Activated T-helper 17 cell treated with anti-CD3 and anti-CD28 coated beads, Interleukin-2, amount 50 U/mL, for 72 hours (primary cell): ENCODE data around the gene PAQR6. TPM values are rescaled to one million over a fixed set of nuclear protein-coding genes. Genes with fewer than 3 reads are reported as not detected.

Source experiments
- ATAC-seq: fragments of 150-1000 bp; cut with Tn5 transposase; replicated peaks from 2 replicates; pipeline ENCODE4 v1.10.0; 2021; ENCODE audit warnings: mild to moderate bottlenecking, moderate library complexity
- H3K27ac Mint-ChIP-seq: one replicate; pipeline ENCODE4 v1.8.0; 2022; ENCODE audit warnings: mixed read lengths
- H3K27me3 Mint-ChIP-seq: one replicate; pipeline ENCODE4 v1.8.0; 2022; ENCODE audit warnings: mixed read lengths
- H3K36me3 Mint-ChIP-seq: one replicate; pipeline ENCODE4 v1.8.0; 2022; ENCODE audit warnings: low read depth, mild to moderate bottlenecking, mixed read lengths
- H3K4me1 Mint-ChIP-seq: one replicate; pipeline ENCODE4 v1.8.0; 2022; ENCODE audit warnings: mixed read lengths
- H3K4me3 Mint-ChIP-seq: one replicate; pipeline ENCODE4 v1.8.0; 2022; ENCODE audit warnings: mild to moderate bottlenecking, mixed read lengths
- H3K9me3 Mint-ChIP-seq: one replicate; pipeline ENCODE4 v1.8.0; 2022; ENCODE audit warnings: mixed read lengths
- total RNA-seq, 2 donors: library from RNA; stranded (reverse); gene quantifications; one replicate each; pipeline ENCODE4 v1.2.3, GENCODE V29; 2022

Gene PAQR6
- total RNA-seq, 2 donors from 2014 or later = 8.0 to 10.9 TPM

DNA sequence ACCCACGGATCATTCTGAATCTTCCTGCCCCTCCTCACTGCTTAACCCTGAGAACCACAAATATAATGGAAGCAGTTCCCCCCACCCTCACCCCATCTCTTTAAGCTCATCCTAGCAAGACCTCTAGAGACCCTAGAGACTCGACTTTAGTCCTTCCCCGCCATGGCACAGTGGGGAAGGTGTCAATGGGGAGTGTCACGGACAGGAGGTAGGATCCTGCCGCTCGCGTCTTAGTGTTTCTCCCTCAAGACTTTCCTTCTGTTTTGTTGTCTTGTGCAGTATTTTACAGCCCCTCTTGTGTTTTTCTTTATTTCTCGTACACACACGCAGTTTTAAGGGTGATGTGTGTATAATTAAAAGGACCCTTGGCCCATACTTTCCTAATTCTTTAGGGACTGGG is 35.7 kb downstream of the PAQR6 start:
- Mint-ChIP-seq H3K36me3 (peaks cover 91% of the 10 kb centered on the region), H3K27ac (peak overlapping the region; percentile 92), H3K27me3 (no peaks in the 10 kb centered on the region), H3K4me3 (peak overlapping the region; percentile 84), H3K4me1 (peaks cover 6% of the 10 kb centered on the region), H3K9me3 (no peaks in the 10 kb centered on the region)
- no peak for ATAC-seq

DNA sequence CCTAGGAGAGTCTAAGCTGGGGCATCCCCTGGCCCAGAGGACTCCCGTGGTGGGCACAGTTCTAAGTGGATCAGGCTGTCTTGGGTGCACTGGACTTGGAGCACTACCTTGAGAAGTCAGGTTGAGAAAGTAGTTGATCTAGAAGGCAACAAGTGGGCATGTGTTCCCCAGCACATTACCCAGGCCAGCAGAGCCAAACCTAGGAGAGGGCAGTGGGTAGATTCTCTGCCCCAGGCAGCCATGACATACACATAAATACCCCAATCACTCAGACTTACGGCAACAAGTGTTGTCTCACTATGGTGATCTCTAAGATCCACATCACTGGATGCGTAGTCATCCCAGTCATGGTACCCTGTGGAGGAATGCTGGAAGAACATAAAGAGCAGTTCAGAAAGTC is 36.6 kb downstream of the PAQR6 start:
- Mint-ChIP-seq H3K9me3 (no peaks in the 10 kb centered on the region), H3K36me3 (peaks cover 96% of the 10 kb centered on the region), H3K27ac (peak overlapping the region; percentile 0), H3K27me3 (no peaks in the 10 kb centered on the region), H3K4me1 (peaks cover 6% of the 10 kb centered on the region), H3K4me3 (peak overlapping the region; percentile 84)
- no peak for ATAC-seq

DNA sequence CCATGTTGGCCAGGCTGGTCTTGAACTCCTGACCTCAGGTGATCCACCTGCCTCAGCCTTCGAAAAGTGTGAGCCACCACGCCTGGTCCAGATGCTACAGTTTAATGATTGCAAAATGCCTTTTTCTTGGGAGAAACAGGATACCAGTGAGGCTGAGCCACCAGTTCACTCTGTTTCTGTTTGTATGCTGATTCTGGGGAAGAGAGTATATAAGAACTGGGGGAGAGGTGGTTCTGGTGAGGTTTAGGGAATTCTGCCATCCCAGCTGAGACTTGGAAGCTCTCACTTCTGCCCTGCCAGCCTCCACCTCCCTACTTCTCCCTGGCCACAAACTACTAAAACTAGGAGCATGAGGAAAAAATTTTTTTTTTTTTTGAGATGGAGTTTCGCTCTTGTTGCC is 43.2 kb downstream of the PAQR6 start:
- H3K4me1 Mint-ChIP-seq = peaks cover 9% of the 10 kb centered on the region
- no peak overlapping the region for H3K27ac Mint-ChIP-seq
- H3K27me3 Mint-ChIP-seq = no peaks in the 10 kb centered on the region
- no peak for ATAC-seq
- no peaks in the 10 kb centered on the region for H3K9me3 Mint-ChIP-seq
- peaks cover 34% of the 10 kb centered on the region for H3K36me3 Mint-ChIP-seq
- no peak overlapping the region for H3K4me3 Mint-ChIP-seq

DNA sequence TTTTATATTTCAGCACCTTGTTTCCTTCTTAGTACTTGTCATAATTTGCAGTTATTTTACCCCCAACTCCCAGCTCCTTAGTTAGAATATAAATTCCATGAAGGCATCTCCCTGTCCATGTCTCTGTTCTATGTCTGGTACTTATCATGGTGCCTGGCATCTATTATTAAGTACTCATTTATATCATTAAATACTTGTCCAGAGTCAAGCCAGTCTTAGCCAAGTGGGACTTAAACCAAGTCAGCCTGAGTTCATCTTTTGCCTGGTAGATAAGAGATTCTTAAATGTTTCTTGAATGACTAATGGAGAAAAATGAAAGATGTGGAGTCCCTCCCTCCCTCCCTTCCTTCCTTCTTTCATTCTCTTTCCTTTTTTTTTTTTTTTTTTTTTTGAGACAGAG is 44.5 kb downstream of the PAQR6 start:
- peaks cover 23% of the 10 kb centered on the region for H3K4me1 Mint-ChIP-seq

DNA sequence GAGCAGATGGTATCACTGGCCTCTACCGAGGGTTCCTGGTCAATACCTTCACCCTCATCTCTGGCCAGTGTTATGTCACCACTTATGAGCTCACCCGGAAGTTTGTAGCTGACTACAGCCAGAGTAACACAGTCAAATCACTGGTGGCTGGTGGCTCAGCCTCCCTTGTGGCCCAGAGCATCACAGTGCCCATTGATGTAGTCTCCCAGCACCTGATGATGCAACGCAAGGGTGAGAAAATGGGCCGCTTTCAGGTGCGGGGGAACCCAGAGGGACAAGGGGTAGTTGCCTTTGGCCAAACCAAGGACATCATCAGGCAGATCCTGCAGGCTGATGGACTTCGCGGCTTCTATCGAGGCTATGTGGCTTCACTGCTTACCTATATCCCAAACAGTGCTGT is 47.8 kb downstream of the PAQR6 start:
- H3K36me3 Mint-ChIP-seq = no peaks in the 10 kb centered on the region
- H3K9me3 Mint-ChIP-seq = no peaks in the 10 kb centered on the region
- peak overlapping the region; percentile 97 for H3K27ac Mint-ChIP-seq
- H3K4me1 Mint-ChIP-seq = peaks cover 42% of the 10 kb centered on the region
- no peak overlapping the region for H3K4me3 Mint-ChIP-seq
- H3K27me3 Mint-ChIP-seq = no peaks in the 10 kb centered on the region
- ATAC-seq = peak; percentile 37

More for the DNA sequence above, 44.5 kb downstream of the PAQR6 start:
- Mint-ChIP-seq H3K36me3 (peaks cover 20% of the 10 kb centered on the region), H3K27ac (no peak overlapping the region), H3K9me3 (no peaks in the 10 kb centered on the region), H3K27me3 (no peaks in the 10 kb centered on the region), H3K4me3 (no peak overlapping the region)
- no peak for ATAC-seq

DNA sequence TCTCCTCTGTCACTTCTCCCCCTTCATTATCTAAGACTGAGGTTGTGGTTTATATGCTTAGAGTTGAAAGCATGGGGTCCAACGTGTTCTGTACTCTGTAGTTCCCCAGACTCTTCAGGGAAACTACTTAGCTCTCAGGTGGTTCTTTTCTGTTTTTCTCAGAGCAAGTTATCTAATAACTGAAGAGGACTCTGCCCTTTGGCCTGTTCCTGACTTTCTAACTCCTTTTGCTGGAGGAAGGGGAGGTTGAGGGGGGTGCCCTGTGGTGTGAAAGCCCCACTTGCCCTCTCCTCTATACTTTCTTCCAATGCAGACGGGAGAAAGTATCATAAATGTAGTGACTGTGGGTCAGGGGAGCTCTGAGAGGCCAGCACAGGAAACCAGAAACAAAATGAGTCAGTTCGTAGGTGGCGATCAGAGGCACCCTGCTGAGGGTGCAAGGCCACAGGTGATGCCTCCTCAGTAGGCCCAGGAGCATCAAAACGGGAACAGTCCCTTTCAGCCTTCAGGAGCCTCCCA is 49.0 kb downstream of the PAQR6 start:
- H3K4me1 Mint-ChIP-seq = peaks cover 48% of the 10 kb centered on the region
- no peaks in the 10 kb centered on the region for H3K27me3 Mint-ChIP-seq
- no peaks in the 10 kb centered on the region for H3K9me3 Mint-ChIP-seq
- H3K36me3 Mint-ChIP-seq = peaks cover 8% of the 10 kb centered on the region
- peak overlapping the region; percentile 97 for H3K27ac Mint-ChIP-seq
- ATAC-seq = peak; percentile 92
- no peak overlapping the region for H3K4me3 Mint-ChIP-seq

DNA sequence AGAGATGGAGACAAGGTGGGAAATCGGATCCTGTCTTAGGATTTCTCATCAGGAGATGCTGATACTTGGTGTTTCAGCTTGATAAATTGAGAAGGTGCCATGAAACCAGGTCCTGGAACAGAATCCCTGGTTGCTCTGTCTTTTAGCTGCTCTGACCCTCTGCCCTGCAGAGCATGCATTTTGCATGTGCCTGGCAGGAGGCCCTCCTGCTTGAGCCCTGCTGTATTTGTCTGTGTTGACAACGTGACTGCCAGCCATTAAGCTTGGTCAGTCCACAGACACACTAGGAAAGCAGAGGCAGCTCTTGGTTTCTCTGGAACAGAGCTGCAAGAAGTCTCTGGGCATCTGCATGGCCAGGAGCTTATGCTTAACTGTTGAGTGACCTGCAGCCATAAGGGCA is 51.4 kb downstream of the PAQR6 start:
- Mint-ChIP-seq H3K4me3 (no peak overlapping the region), H3K27ac (peak overlapping the region; percentile 36), H3K4me1 (peaks cover 53% of the 10 kb centered on the region), H3K36me3 (peaks cover 12% of the 10 kb centered on the region), H3K9me3 (no peaks in the 10 kb centered on the region), H3K27me3 (no peaks in the 10 kb centered on the region)
- no peak for ATAC-seq

DNA sequence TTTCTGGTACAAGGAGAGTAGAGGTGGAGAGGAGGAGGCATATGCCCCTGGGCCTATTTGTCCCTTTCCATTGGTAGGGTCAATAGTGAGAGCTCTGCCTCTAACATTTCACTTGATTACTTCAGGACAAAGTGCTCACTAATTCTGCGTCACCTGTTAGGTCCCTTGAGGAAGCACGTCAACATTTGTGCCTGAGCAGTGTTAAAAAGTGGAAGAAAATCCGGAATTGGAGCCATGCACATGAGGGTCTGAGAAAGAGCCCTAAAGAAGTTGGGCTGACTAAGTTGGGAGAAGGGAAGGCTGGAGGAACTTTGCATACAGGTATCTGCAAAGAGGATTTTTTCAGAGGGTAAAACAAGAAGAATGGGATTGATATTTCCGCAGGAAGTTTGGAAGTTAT is 52.0 kb downstream of the PAQR6 start:
- no peak overlapping the region for H3K4me3 Mint-ChIP-seq
- H3K27ac Mint-ChIP-seq = peak overlapping the region; percentile 36
- H3K9me3 Mint-ChIP-seq = no peaks in the 10 kb centered on the region
- H3K27me3 Mint-ChIP-seq = no peaks in the 10 kb centered on the region
- peaks cover 12% of the 10 kb centered on the region for H3K36me3 Mint-ChIP-seq
- H3K4me1 Mint-ChIP-seq = peaks cover 55% of the 10 kb centered on the region
- ATAC-seq = no peak

DNA sequence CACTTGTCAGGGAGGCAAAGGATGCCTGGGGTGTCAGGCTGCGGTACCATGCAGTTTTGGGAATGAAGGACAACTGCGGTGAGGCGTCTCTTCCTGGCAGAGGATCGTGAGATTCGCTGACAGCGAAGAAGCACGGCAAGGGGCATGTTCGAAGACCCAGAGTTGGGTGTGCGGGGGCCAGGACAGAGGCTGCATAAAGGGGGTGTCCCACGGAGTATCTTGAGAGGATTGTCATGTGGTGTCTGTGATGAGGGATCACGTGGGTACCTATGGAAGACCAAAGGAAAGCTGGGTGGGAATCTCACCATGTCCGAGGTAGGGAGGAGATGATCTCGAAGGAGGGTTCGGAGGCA is 53.6 kb downstream of the PAQR6 start:
- no peak for ATAC-seq
- H3K27me3 Mint-ChIP-seq = no peaks in the 10 kb centered on the region
- H3K4me1 Mint-ChIP-seq = peaks cover 41% of the 10 kb centered on the region
- H3K4me3 Mint-ChIP-seq = no peak overlapping the region
- peaks cover 12% of the 10 kb centered on the region for H3K36me3 Mint-ChIP-seq
- no peaks in the 10 kb centered on the region for H3K9me3 Mint-ChIP-seq
- peak overlapping the region; percentile 96 for H3K27ac Mint-ChIP-seq

DNA sequence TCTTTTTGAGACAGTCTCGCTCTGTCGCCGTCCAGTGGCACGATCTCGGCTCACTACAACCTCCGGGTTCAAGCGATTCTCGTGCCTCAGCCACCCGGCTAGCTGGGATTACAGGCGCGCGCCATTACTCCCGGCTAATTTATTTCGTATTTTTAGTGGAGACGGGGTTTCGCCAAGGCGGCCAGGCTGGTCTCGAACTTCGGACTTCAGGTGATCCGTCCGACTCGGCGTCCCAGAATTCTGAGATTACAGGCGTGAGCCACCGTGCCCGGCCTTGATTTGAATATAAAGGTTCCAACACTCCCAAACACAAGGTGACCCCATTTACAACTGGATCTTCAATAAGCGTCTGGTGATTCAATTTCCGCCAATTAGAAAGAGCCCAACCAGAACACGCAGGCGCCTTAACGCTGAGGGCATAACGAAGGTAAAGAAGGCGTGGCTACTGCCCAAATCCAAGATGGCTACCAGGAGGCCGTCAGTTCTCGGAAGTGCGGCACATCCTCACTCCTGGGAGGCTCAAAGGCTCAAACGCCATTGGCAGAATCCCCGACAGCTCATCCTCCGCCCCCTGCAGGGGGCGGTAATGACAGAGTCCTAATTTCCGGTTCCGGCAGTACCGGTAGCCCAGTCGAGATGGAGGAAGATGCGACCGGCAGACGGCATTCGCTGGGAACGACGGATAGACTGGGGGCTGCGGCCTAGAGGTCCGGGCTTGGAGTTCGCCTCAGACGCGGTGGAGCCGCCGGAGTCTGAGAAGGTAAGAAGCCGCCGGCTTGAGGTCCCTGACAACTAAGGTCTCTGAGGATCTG is 54.2 kb downstream of the PAQR6 start, which contains the start of gene SLC25A44:
Gene SLC25A44, plus strand, starts transcription at position 617 of the 812 bp plus-strand sequence. CDS start 5,744 bp downstream, outside the sequence.
- peak; percentile 95 for ATAC-seq
- H3K27me3 Mint-ChIP-seq = no peaks in the 10 kb centered on the region
- peaks cover 36% of the 10 kb centered on the region for H3K4me1 Mint-ChIP-seq
- H3K4me3 Mint-ChIP-seq = no peak within 1 kb of the TSS
- no peaks in the 10 kb centered on the region for H3K9me3 Mint-ChIP-seq
- peak within 1 kb of the TSS; percentile 96 for H3K27ac Mint-ChIP-seq
- peaks cover 12% of the 10 kb centered on the region for H3K36me3 Mint-ChIP-seq

Other genes with a start within 250 kb of the PAQR6 start
- gene SSR2, start 227.1 kb downstream of the PAQR6 start, total RNA-seq = 100 to 1,000 TPM; 194 to 208 TPM
- 10 to 100 TPM; 31.9 to 36.7 TPM for gene UBQLN4, start 194.3 kb downstream of the PAQR6 start, total RNA-seq
- gene LAMTOR2, start 193.3 kb downstream of the PAQR6 start, total RNA-seq = 10 to 100 TPM; 39.9 to 55.6 TPM
- gene RAB25, start 186.9 kb downstream of the PAQR6 start, total RNA-seq = 1 to 10 TPM in 1 of 2 donors, under 1 TPM in 1; 0.43 to 1.2 TPM
- under 1 TPM; 0.15 to 0.21 TPM for gene MEX3A, start 165.6 kb downstream of the PAQR6 start, total RNA-seq
- gene LMNA, start 133.3 kb downstream of the PAQR6 start, total RNA-seq = 100 to 1,000 TPM; 150 to 338 TPM
- gene SEMA4A, start 94.5 kb downstream of the PAQR6 start, total RNA-seq = 10 to 100 TPM in 1 of 2 donors, 1 to 10 TPM in 1; 1.8 to 17.6 TPM
- gene SLC25A44, start 54.0 kb downstream of the PAQR6 start, total RNA-seq = 10 to 100 TPM; 23.5 to 38.1 TPM
- 10 to 100 TPM; 85.6 to 87.3 TPM for gene PMF1, start 35.0 kb downstream of the PAQR6 start, total RNA-seq
- gene BGLAP, start 5.9 kb downstream of the PAQR6 start, total RNA-seq = 1 to 10 TPM; 3.2 to 6.8 TPM
- gene SMG5, start 34.8 kb upstream of the PAQR6 start, total RNA-seq = 10 to 100 TPM; 75.7 to 93.7 TPM
- gene TMEM79, start 36.3 kb upstream of the PAQR6 start, total RNA-seq = 10 to 100 TPM; 13.7 to 14.5 TPM
- 10 to 100 TPM; 18.3 to 19.1 TPM for gene GLMP, start 47.6 kb upstream of the PAQR6 start, total RNA-seq
- under 1 TPM; 0.42 to 0.52 TPM for gene VHLL, start 51.3 kb upstream of the PAQR6 start, total RNA-seq
- 100 to 1,000 TPM; 185 to 405 TPM for gene CCT3, start 90.2 kb upstream of the PAQR6 start, total RNA-seq
- 1 to 10 TPM in 1 of 2 donors, not detected in 1; 1.1 TPM for gene TSACC, start 90.5 kb upstream of the PAQR6 start, total RNA-seq
- gene RHBG, start 121.2 kb upstream of the PAQR6 start, total RNA-seq = not detected